H1 (cell line): Measurements from ENCODE around the gene HRH2. TPM values are rescaled to one million over a fixed set of nuclear protein-coding genes. Genes with fewer than 3 reads are reported as not detected.

Experiments used
- CTCF ChIA-PET: fragments of 300-600 bp; sonication (Branson Sonifier 250); formaldehyde crosslinking; loops from one replicate; lab custom pipeline; 2021; ENCODE audit not compliant: partially characterized antibody; lab: Charles Lee
- POLR2A ChIA-PET: fragments of 300-600 bp; sonication (Branson Sonifier 250); formaldehyde crosslinking; loops from one replicate; lab custom pipeline; 2021; ENCODE audit warnings: inconsistent platforms; ENCODE audit not compliant: partially characterized antibody; lab: Charles Lee
- DNase-seq, 2 experiments: peaks; one replicate each; pipeline versions ENCODE4 v3.0.0 to v3.0.0-alpha.2; 2010 to 2022; ENCODE audit warnings: low spot score in 2 of 2, low read depth in 1 of 2, mixed read lengths in 1 of 2
- FAIRE-seq: peaks from 2 replicates; lab custom pipeline; 2011; peaks lifted over from hg19 to GRCh38; lab: Jason Lieb, UNC
- H2AFZ ChIP-seq: 2 replicates; pipeline ENCODE4 v1.8.1; 2012; ENCODE audit warnings: low read length, inconsistent platforms
- H2AK5ac ChIP-seq: 2 replicates; pipeline ENCODE4 v1.6.1; 2013; ENCODE audit warnings: low read depth, low read length
- H2BK120ac ChIP-seq: replicated peaks from 2 replicates; pipeline ENCODE3; 2013; ENCODE audit warnings: low read depth, low read length, inconsistent platforms
- H2BK12ac ChIP-seq: 2 replicates; pipeline ENCODE4 v1.6.1; 2013; ENCODE audit warnings: low read depth, low read length
- H2BK15ac ChIP-seq: 2 replicates; pipeline ENCODE4 v1.6.1; 2013; ENCODE audit warnings: low read length
- H2BK20ac ChIP-seq: 2 replicates; pipeline ENCODE4 v1.6.1; 2013; ENCODE audit warnings: low read length
- H2BK5ac ChIP-seq: 2 replicates; pipeline ENCODE4 v1.6.1; 2013; ENCODE audit warnings: low read depth, low read length
- H3K14ac ChIP-seq: 2 replicates; pipeline ENCODE4 v1.6.1; 2013; ENCODE audit warnings: inconsistent platforms; ENCODE audit not compliant: insufficient read length
- H3K18ac ChIP-seq: 2 replicates; pipeline ENCODE4 v1.6.1; 2013; ENCODE audit warnings: low read length; ENCODE audit errors: extremely low read depth
- H3K23ac ChIP-seq: 2 replicates; pipeline ENCODE4 v1.6.1; 2013; ENCODE audit warnings: inconsistent platforms; ENCODE audit not compliant: insufficient read length
- H3K23me2 ChIP-seq: 2 replicates; pipeline ENCODE4 v1.6.1; 2013; ENCODE audit warnings: low read depth, low read length
- H3K27ac ChIP-seq: 2 replicates; pipeline ENCODE4 v1.6.1; 2011; ENCODE audit warnings: low read depth, low read length, inconsistent platforms
- H3K27me3 ChIP-seq, 4 experiments: replicated peaks in 1 of 4; 1 replicate in 1 of 4; 2 replicates in 3 of 4; pipeline versions ENCODE4 v1.6.1 to v1.8.1; 2011 to 2013; ENCODE audit warnings: low read length in 3 of 4, mild to moderate bottlenecking in 3 of 4, inconsistent platforms in 2 of 4, mixed read lengths in 2 of 4, moderate library complexity in 1 of 4; ENCODE audit not compliant: control insufficient read depth in 3 of 4, insufficient read depth in 3 of 4; ENCODE audit errors: extremely low read depth in 1 of 4
- H3K36me3 ChIP-seq, 4 experiments: 2 replicates each; pipeline versions ENCODE4 v1.6.1 to v1.8.1; 2011 to 2013; ENCODE audit warnings: mild to moderate bottlenecking in 4 of 4, low read length in 3 of 4, moderate library complexity in 2 of 4, control low read depth in 1 of 4, inconsistent platforms in 1 of 4; ENCODE audit not compliant: insufficient read depth in 4 of 4, control insufficient read depth in 2 of 4
- H3K4ac ChIP-seq: replicated peaks from 2 replicates; pipeline ENCODE3; 2013; ENCODE audit warnings: low read length, low read depth, mixed read lengths, inconsistent platforms; ENCODE audit not compliant: insufficient read length
- H3K4me1 ChIP-seq, 4 experiments: replicated peaks in 1 of 4; 1 replicate in 1 of 4; 2 replicates in 3 of 4; pipeline versions ENCODE4 v1.6.1 to v1.8.1; 2011 to 2013; ENCODE audit warnings: low read length in 3 of 4, inconsistent platforms in 2 of 4, mixed read lengths in 1 of 4; ENCODE audit not compliant: insufficient read depth in 4 of 4, control insufficient read depth in 3 of 4
- H3K4me2 ChIP-seq, 2 experiments: 2 replicates each; pipeline versions ENCODE4 v1.6.1 to v1.8.1; 2011 to 2013; ENCODE audit warnings: low read depth in 2 of 2, low read length in 2 of 2, control low read depth in 1 of 2, inconsistent platforms in 1 of 2, mild to moderate bottlenecking in 1 of 2; ENCODE audit not compliant: insufficient read depth in 1 of 2
- H3K4me3 ChIP-seq, 4 experiments: fragments of 200-600, 300-600 bp in 1 of 4; sonication (generic), shearing (Covaris generic), sonication (Bioruptor Twin) in 1 of 4; 2 replicates each; pipeline versions ENCODE4 v1.5.1 to v1.8.1; 2011 to 2016; ENCODE audit warnings: low read length in 4 of 4, low read depth in 3 of 4, control low read depth in 2 of 4, inconsistent platforms in 2 of 4, mild to moderate bottlenecking in 2 of 4, mixed read lengths in 1 of 4, moderate library complexity in 1 of 4; ENCODE audit not compliant: insufficient read depth in 2 of 4; ENCODE audit errors: extremely low read depth in 1 of 4
- H3K56ac ChIP-seq: replicated peaks from 2 replicates; pipeline ENCODE3; 2013; ENCODE audit warnings: low read depth, mild to moderate bottlenecking, mixed read lengths, low read length, inconsistent platforms; ENCODE audit not compliant: insufficient read length
- H3K79me1 ChIP-seq: 2 replicates; pipeline ENCODE4 v1.6.1; 2013; ENCODE audit warnings: low read depth, low read length, control low read depth
- H3K79me2 ChIP-seq, 2 experiments: 2 replicates each; pipeline versions ENCODE4 v1.6.1 to v1.8.1; 2012 to 2013; ENCODE audit warnings: low read length in 2 of 2, mild to moderate bottlenecking in 2 of 2, inconsistent platforms in 1 of 2; ENCODE audit not compliant: insufficient read depth in 2 of 2, control insufficient read depth in 1 of 2
- H3K9ac ChIP-seq, 4 experiments: replicated peaks in 1 of 4; 1 replicate in 1 of 4; 2 replicates in 3 of 4; pipeline versions ENCODE4 v1.6.1 to v1.8.1; 2011 to 2013; ENCODE audit warnings: low read depth in 3 of 4, low read length in 3 of 4, control low read depth in 2 of 4, mild to moderate bottlenecking in 2 of 4, moderate library complexity in 2 of 4, inconsistent platforms in 1 of 4; ENCODE audit errors: extremely low read depth in 1 of 4
- H3K9me3 ChIP-seq, 2 experiments: 2 replicates each; pipeline versions ENCODE4 v1.6.1 to v1.8.1; 2012 to 2013; ENCODE audit warnings: mild to moderate bottlenecking in 2 of 2, moderate library complexity in 2 of 2, control low read depth in 1 of 2, inconsistent platforms in 1 of 2, low read depth in 1 of 2, low read length in 1 of 2, mixed read lengths in 1 of 2; ENCODE audit not compliant: insufficient read depth in 2 of 2
- H4K20me1 ChIP-seq, 2 experiments: replicated peaks in 1 of 2; 2 replicates each; pipeline versions ENCODE3 to v1.8.1; 2011 to 2013; ENCODE audit warnings: inconsistent platforms in 2 of 2, low read length in 2 of 2, mild to moderate bottlenecking in 1 of 2; ENCODE audit not compliant: insufficient read depth in 2 of 2, control insufficient read depth in 1 of 2
- H4K5ac ChIP-seq: 2 replicates; pipeline ENCODE4 v1.6.1; 2013; ENCODE audit warnings: low read length, low read depth, mixed read lengths, inconsistent platforms; ENCODE audit not compliant: insufficient read length
- H4K8ac ChIP-seq: 2 replicates; pipeline ENCODE4 v1.8.0; 2013; ENCODE audit warnings: mild to moderate bottlenecking, moderate library complexity, low read length, inconsistent platforms; ENCODE audit not compliant: insufficient read depth; ENCODE audit errors: extremely low read depth
- H4K91ac ChIP-seq: replicated peaks from 2 replicates; pipeline ENCODE3; 2013; ENCODE audit warnings: low read length, mixed read lengths, inconsistent platforms; ENCODE audit not compliant: insufficient read length
- CBX5 ChIP-seq: fragments of 300-800, 300-1000 bp; sonication (generic); IDR thresholded peaks from 2 replicates; pipeline ENCODE4 v1.7.1; 2016; ENCODE audit warnings: antibody characterized with exemption, low read length, low read depth
- CHD1 ChIP-seq: IDR thresholded peaks from 2 replicates; pipeline ENCODE4 v1.6.1; 2012; ENCODE audit warnings: low read depth, low read length, improper control_type of control experiment
- HDAC2 ChIP-seq, 2 experiments: fragments of 300-600 bp in 1 of 2; sonication (generic) in 1 of 2; IDR thresholded peaks; 2 replicates each; pipeline ENCODE4 v1.6.1; 2011 to 2012; ENCODE audit warnings: low read depth in 2 of 2, low read length in 2 of 2, mild to moderate bottlenecking in 2 of 2, moderate library complexity in 2 of 2, borderline replicate concordance in 1 of 2, inconsistent platforms in 1 of 2
- JUND ChIP-seq: IDR thresholded peaks from 2 replicates; pipeline ENCODE4 v1.6.1; 2011; ENCODE audit warnings: mild to moderate bottlenecking, improper control_type of control experiment, low read length
- NANOG ChIP-seq: IDR thresholded peaks from 2 replicates; pipeline ENCODE4 v1.6.1; 2011; ENCODE audit warnings: low read length, low read depth, mild to moderate bottlenecking, inconsistent platforms; ENCODE audit not compliant: insufficient read depth, poor library complexity, severe bottlenecking
- PHF8 ChIP-seq: fragments of 200-600 bp; sonication (generic); conservative IDR thresholded peaks from 2 replicates; pipeline ENCODE4 v1.7.1; 2012; ENCODE audit warnings: low read depth, mild to moderate bottlenecking, inconsistent platforms, low read length, moderate library complexity
- RBBP5 ChIP-seq: IDR thresholded peaks from 2 replicates; pipeline ENCODE4 v1.7.1; 2012; ENCODE audit warnings: low read depth, mild to moderate bottlenecking, inconsistent platforms, low read length, moderate library complexity, borderline replicate concordance
- SAP30 ChIP-seq: fragments of 300-600 bp; sonication (generic); IDR thresholded peaks from 2 replicates; pipeline ENCODE4 v1.7.1; 2012; ENCODE audit warnings: low read length, moderate library complexity, mild to moderate bottlenecking, inconsistent platforms; ENCODE audit not compliant: insufficient read depth, insufficient replicate concordance
- SP1 ChIP-seq: IDR thresholded peaks from 2 replicates; pipeline ENCODE4 v1.6.1; 2011; ENCODE audit warnings: low read depth, low read length
- TEAD4 ChIP-seq: IDR thresholded peaks from 2 replicates; pipeline ENCODE4 v1.6.1; 2012; ENCODE audit warnings: low read depth, low read length, inconsistent platforms, mixed read lengths
- ZNF274 ChIP-seq: IDR thresholded peaks from 2 replicates; pipeline ENCODE4 v1.7.0; 2012; ENCODE audit warnings: low read length, borderline replicate concordance; ENCODE audit errors: extremely low read depth
- WGBS, 2 experiments: shearing (Covaris generic) in 1 of 2; methylation state at CpG; one replicate each; pipeline versions ENCODE4 v1.1.6 to v1.1.7; 2013 to 2015; ENCODE audit warnings: low lambda C conversion rate in 2 of 2, mixed read lengths in 2 of 2, inconsistent platforms in 1 of 2, low coverage in 1 of 2, missing lambda C conversion rate in 1 of 2; ENCODE audit not compliant: insufficient replicate concordance in 2 of 2, insufficient coverage in 1 of 2, insufficient read length in 1 of 2; ENCODE audit errors: extremely low coverage in 1 of 2, missing lambda C conversion rate in 1 of 2; 5-methylcytosine and 5-hydroxymethylcytosine counted together
- polyA plus RNA-seq, 7 experiments: library from polyadenylated mRNA; depleted of rRNA in 3 of 7; stranded (reverse) in 5 of 7; unstranded in 2 of 7; fragments of >200 nt in 5 of 7; fragments of 200-250 nt in 2 of 7; gene quantifications; 1 replicate in 5 of 7; 2 replicates in 1 of 7; 4 replicates in 1 of 7; pipeline versions ENCODE4 v1.2.1 to v1.2.3, GENCODE V29; 2011 to 2013; ENCODE audit warnings: missing spikeins in 2 of 7, mixed read lengths in 2 of 7
- total RNA-seq: library from RNA; stranded (reverse); fragmentation: NEBNext Ultra II Directional; extraction: Animal tissue kit (Norgen Biotek cat#: 25700); gene quantifications from 2 replicates; pipeline ENCODE4 v1.2.1, GENCODE V29; 2021

HRH2 gene
- total and polyA plus RNA-seq, 2 of the 8 experiments (the other 6 are each of a cell fraction or from before 2014, with no cell fraction given) = 7.8 to 8.1 TPM

DNA sequence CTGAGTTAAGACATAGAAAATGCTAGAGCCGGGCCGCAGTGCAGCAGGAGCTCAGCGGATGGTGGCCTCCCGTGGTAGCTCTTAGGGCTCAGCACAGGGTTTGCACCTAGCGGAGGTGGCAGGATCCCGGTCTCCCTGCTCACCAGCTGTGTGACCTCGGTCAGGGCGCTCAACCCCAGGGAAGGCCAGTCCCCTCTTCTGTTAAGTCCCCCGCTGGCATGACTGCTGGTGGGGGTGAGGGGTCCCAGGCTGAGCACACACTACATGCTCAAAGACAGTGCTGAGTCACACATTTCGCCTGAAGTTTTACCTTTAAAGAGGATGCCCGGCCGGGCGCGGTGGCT lies 39.0 kb downstream of the HRH2 start:
- H4K20me1 ChIP-seq = no peaks in the 10 kb centered on the region
- H4K5ac ChIP-seq = no peak overlapping the region
- H2BK12ac ChIP-seq = 0 out of 2 replicates have a peak overlapping the region, but pooled peaks have one; percentile 23
- H3K36me3 ChIP-seq = no peaks in the 10 kb centered on the region
- no peak overlapping the region for H3K14ac ChIP-seq
- H2BK20ac ChIP-seq = no peak overlapping the region
- no peak overlapping the region for H4K91ac ChIP-seq
- H2AK5ac ChIP-seq = no peak overlapping the region; the same call in 1 of the 2 replicates
- no peaks in the 10 kb centered on the region for H3K79me2 ChIP-seq
- no peaks in the 10 kb centered on the region for H3K23me2 ChIP-seq
- H3K4me2 ChIP-seq = no peak overlapping the region
- no peak overlapping the region for H2BK5ac ChIP-seq
- CTCF ChIA-PET = interaction anchor here (0.9 to 6.6 kb wide), 27 partner anchors 9 to 194 kb away, joined by 3 to 79 read pairs (median 4); no protein-coding TSS in a partner anchor
- H3K56ac ChIP-seq = no peak overlapping the region
- POLR2A ChIA-PET = interaction anchor here (1.4 to 1.6 kb wide), 2 partner anchors 29 to 164 kb away, joined by 3 to 4 read pairs; no protein-coding TSS in a partner anchor
- no peak overlapping the region for H3K18ac ChIP-seq
- H3K9me3 ChIP-seq = no peaks in the 10 kb centered on the region
- FAIRE-seq (no peak), DNase-seq (no peak)
- no peak overlapping the region for H2AFZ ChIP-seq
- H4K8ac ChIP-seq = no peak overlapping the region; the same call in 1 of the 2 replicates
- H3K4ac ChIP-seq = no peak overlapping the region
- H3K4me1 ChIP-seq = peaks cover 0 to 10% (median 4%) of the 10 kb centered on the region in 4 experiments; a peak in 5 of 7 replicates
- H3K9ac ChIP-seq = no peak overlapping the region
- H3K27me3 ChIP-seq = no peaks in the 10 kb centered on the region; a peak in 1 of 7 replicates
- H3K27ac ChIP-seq = no peak overlapping the region
- no peak overlapping the region for H2BK120ac ChIP-seq
- TF ChIP-seq RBBP5 (no peak), SAP30 (no peak), HDAC2 (IDR thresholded peaks at IDR 0.05; ENCODE audit: borderline replicate concordance in 1 of 2, low read depth in 2 of 2, low read length in 2 of 2) (no peak), SP1 (no peak), CBX5 (no peak), TEAD4 (no peak), ZNF274 (no peak), JUND (no peak), PHF8 (no peak), CHD1 (no peak), NANOG (no peak)
- no peaks in the 10 kb centered on the region for H3K79me1 ChIP-seq
- 94% methylated on average over 11 of the region's 14 CpGs; no CpG with 5 or more reads in 1 of the 2 experiments for WGBS, 2 experiments
- no peak overlapping the region for H3K4me3 ChIP-seq
- H2BK15ac ChIP-seq = no peak overlapping the region; the same call in 1 of the 2 replicates
- H3K23ac ChIP-seq = no peak overlapping the region
